GM19395 (cell line): ENCODE data around the gene CCN2.
A peak's percentile ranks its signal among the peaks of the same experiment; 100 is the strongest.
"Not testable (repeated sequence)": the region's sequence is repeated elsewhere in the genome, so short reads cannot be mapped to it uniquely, and the experiment has no call there.

ENCODE experiments used
- ATAC-seq: cut with Tn5 transposase; IDR thresholded peaks from one replicate; pipeline ENCODE4 v1.9.1; 2021; ENCODE audit warnings: mild to moderate bottlenecking, moderate library complexity; ENCODE audit not compliant: unreplicated experiment

The CCN2 gene

DNA sequence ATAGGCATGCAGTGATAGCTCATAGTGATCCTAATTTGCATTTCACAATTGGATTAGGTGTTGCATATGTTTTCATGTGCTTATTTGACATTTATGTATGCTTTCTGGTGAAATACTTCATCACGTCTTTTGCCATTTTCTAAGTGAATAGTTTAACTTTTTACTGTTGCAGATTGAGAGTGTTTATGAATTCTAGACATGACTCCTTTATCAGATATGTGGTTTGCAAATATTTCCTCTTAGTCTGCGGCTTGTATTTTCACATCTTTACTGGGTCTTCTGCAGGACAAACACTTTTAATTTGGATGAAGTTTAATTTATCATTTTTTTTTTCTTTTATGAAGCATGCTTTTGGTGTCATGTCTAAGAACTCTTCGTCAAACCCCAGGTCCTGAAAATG, 39.2 kb downstream of the CCN2 start:
- ATAC-seq, result no peak

DNA sequence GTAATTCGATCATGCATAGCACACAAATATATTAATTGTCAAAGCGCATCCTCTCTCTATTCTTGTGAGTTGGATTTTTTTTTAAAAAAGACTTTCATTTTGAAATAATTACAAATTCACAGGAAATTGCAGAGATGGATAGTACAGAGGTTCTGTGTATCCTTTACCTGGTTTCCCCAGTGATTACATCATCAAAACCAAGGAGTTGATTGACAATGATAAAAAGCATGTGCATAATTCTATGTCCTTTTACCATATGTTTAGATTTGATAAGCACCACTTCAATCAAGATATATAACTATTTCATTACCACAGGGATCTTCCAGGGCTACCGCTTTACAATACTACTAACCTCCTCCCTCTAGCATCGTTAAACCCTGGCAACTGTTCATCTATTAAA, 40.2 kb downstream of the CCN2 start:
- no peak for ATAC-seq

DNA sequence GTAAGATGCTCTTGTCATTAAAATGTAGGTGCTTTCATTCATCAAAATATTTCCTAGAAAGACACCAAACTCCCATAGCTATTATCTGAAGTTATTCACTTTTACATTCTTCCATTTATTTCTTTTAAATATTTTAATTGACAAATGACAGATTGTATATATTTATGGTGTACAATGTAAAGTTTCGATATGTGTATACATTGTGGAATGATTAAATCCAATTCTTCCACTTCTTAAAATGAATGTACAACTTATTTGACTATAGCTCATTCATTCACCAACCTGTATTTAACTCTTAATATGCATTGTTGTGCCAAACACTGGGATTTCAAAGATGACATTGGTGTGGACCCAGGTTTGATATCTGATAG, 41.0 kb downstream of the CCN2 start:
- peak; percentile 30 for ATAC-seq

DNA sequence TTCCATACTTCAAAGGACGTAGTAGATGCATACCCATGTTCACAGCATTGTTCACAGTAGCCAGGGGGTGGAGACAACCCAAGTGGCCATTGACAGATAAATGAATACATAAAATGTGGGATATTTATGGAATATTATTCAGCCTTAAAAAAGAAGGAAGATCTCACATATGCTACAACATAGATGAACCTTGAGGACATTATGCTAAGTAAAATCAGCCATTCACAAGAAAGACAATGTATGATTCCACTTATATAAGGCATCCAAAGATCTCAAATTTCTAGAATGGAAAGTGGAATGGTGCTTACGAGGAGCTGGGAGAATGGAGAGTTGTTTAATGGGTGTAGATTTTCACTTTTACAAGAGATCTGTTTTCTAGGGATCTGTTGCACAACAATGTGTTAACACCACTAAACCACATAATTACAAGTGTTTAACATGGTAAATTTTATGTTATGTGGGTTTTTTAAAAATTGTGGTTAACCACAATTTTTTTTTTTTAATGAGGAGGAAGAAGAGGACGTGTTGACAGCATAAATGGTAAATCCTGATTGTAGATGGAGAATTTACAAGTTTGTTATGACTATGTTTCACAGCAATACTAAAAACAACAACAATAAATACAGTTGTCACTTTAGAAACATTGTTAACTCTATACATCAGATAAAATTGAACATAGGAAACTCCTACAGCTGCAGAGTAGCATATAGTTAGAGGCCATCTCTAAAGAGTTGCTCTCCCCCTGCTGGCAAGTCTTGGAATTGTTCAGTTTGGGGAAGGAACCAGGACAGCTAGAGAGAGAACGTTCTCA, 41.6 kb downstream of the CCN2 start:
- ATAC-seq, result peak; percentile 99

DNA sequence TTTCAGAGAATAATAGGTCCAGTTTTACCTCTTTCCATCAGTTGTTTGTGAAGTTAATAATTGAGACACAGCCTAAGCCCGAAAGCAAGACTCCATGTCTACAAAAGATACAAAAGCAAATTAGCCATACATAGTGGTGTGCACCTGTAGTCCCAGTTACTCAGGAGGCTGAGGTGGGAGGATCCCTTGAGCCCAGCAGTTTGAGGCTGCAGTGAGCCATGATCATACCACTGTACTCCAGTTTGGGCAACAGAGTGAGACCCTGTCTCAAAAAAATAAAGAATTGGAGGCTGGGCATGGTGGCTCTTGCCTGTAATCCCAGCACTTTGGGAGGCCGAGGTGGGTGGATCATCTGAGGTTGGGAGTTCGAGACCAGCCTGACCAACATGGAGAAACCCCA, 42.4 kb downstream of the CCN2 start:
- ATAC-seq, result not testable (repeated sequence)

DNA sequence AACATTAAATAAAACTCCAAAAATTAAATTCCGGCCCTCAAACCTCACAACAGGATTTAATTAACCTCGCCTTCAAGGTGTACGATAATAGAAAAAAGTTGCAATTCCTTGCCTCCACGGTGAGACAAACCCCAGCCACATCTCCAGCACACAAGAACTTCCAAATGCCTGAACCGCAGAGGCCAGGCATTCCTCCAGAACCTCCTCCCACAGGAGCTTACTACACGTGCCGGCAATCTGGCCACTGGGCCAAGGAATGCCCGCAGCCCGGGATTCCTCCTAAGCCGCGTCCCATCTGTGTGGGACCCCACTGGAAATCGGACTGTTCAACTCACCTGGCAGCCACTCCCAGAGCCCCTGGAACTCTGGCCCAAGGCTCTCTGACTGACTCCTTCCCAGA, 47.4 kb downstream of the CCN2 start:
- not testable (repeated sequence) for ATAC-seq

DNA sequence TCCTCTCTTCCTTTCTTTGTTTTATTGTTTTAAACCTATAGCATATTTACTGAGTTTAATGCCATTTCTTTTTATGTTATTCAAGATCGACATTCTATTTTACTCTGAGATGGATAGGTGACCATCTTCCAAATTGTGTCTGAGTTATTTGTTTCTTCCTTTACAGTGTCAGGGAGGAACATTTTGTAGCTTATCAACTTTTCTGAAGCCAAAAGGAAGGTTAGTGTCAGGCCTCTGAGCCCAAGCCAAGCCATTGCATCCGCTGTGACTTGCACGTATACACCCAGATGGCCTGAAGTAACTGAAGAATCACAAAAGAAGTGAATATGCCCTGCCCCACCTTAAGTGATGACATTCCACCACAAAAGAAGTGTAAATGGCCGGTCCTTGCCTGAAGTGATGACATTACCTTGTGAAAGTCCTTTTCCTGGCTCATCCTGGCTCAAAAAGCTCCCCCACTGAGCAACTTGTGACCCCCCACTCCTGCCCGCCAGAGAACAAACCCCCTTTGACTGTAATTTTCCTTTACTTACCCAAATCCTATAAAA, 49.8 kb downstream of the CCN2 start:
- ATAC-seq, result not testable (repeated sequence)

DNA sequence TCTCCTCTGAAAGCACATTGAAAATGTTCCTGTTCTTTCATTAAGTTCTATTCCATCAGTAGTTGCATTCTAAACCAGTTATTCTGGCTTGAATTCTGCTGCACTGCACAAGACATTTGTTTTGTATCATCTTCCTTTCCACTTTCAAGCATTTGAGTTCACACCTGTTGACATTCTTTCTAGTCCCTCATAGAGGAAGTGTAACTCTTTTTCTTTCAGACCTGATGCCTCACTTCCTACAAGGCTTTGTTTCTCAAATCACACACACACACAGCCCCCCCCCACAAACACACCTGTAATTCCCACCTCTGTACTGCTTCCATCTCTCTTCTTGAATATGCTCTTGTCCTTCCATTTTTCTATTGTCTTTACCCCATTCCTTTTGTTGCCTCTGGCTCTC, 50.9 kb downstream of the CCN2 start:
- no peak for ATAC-seq

DNA sequence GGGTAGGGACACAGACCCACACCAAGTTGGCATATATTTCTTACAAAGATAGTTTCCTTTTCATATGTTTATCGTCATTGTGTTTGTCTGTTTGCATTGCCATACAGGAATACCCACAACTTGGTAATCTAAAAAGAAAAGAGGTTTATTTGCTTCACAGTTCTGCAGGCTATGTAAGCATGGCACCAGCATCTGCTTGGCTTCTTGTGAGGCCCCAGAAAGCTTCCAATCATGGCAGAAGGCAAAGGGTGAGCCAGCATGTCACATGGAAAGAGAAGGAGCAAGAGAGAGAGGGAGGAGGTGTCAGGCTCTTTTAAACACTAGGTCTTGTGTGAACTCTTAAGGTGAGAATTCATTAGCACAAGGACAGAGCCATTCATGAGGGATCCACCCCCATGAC, 52.5 kb downstream of the CCN2 start:
- ATAC-seq, result no peak
